HepG2 (cell line): ENCODE measurements around the gene AKT2. TPM values are rescaled to one million over a fixed set of nuclear protein-coding genes. Genes with fewer than 3 reads are reported as not detected.

Source experiments
- ARNT2 ChIP-seq: sonication (generic); formaldehyde crosslinking; IDR thresholded peaks from 2 replicates; pipeline ENCODE4 v1.8.0; 2022; ENCODE audit warnings: mild to moderate bottlenecking, low read depth, missing genetic modification reagents, moderate library complexity
- CEBPG ChIP-seq: IDR thresholded peaks from 2 replicates; pipeline ENCODE4 v1.6.1; 2016
- FOXA3 ChIP-seq: IDR thresholded peaks from 2 replicates; pipeline ENCODE4 v1.6.1; 2016; ENCODE audit warnings: missing genetic modification reagents, missing compliant biosample characterization
- GZF1 ChIP-seq: sonication (generic); formaldehyde crosslinking; IDR thresholded peaks from 2 replicates; pipeline ENCODE4 v1.5.1; 2020; ENCODE audit warnings: mild to moderate bottlenecking, missing genetic modification reagents
- HDAC2 ChIP-seq: sonication (generic); formaldehyde crosslinking; IDR thresholded peaks from 2 replicates; pipeline ENCODE4 v1.4.0; 2020; ENCODE audit warnings: missing genetic modification reagents
- KAT7 ChIP-seq: IDR thresholded peaks from 2 replicates; pipeline ENCODE4 v1.6.1; 2018; ENCODE audit warnings: borderline replicate concordance, missing compliant biosample characterization
- LCORL ChIP-seq, 2 experiments: fragments of 450-650 bp in 1 of 2; sonication (generic) in 1 of 2; formaldehyde crosslinking in 1 of 2; IDR thresholded peaks; 2 replicates each; pipeline versions ENCODE4 v1.5.0 to v1.6.1; 2017 to 2020; ENCODE audit warnings: antibody characterized with exemption in 1 of 2, missing genetic modification reagents in 1 of 2
- MZF1 ChIP-seq: sonication (generic); formaldehyde crosslinking; IDR thresholded peaks from 2 replicates; pipeline ENCODE4 v1.8.1; 2023; ENCODE audit warnings: mild to moderate bottlenecking, missing genetic modification reagents, borderline replicate concordance
- NFIB ChIP-seq: sonication (generic); formaldehyde crosslinking; IDR thresholded peaks from 2 replicates; pipeline ENCODE4 v1.9.0; 2021; ENCODE audit warnings: missing genetic modification reagents, mild to moderate bottlenecking, borderline replicate concordance
- SP1 ChIP-seq, 2 experiments: fragments of 450-650 bp in 1 of 2; sonication (generic) in 1 of 2; formaldehyde crosslinking in 1 of 2; IDR thresholded peaks; 2 replicates each; pipeline versions ENCODE4 v1.4.0 to v1.6.1; 2016 to 2020; ENCODE audit warnings: missing genetic modification reagents in 1 of 2
- TBL1XR1 ChIP-seq: fragments of 150-350 bp; IDR thresholded peaks from 2 replicates; pipeline ENCODE4 v1.6.1; 2014; ENCODE audit warnings: borderline replicate concordance, low read length; ENCODE audit not compliant: partially characterized antibody
- ZEB1 ChIP-seq: IDR thresholded peaks from 2 replicates; pipeline ENCODE4 v1.6.1; 2012; ENCODE audit warnings: mild to moderate bottlenecking, low read depth, inconsistent platforms; ENCODE audit not compliant: insufficient replicate concordance
- ZNF264 ChIP-seq: sonication (generic); formaldehyde crosslinking; IDR thresholded peaks from 2 replicates; pipeline ENCODE4 v1.4.0; 2020; ENCODE audit warnings: missing genetic modification reagents
- ZNF629 ChIP-seq: sonication (generic); formaldehyde crosslinking; conservative IDR thresholded peaks from 2 replicates; pipeline ENCODE4 v1.5.0; 2020; ENCODE audit warnings: missing genetic modification reagents
- ZNF776 ChIP-seq: sonication (generic); formaldehyde crosslinking; IDR thresholded peaks from 2 replicates; pipeline ENCODE4 v1.4.0; 2020; ENCODE audit warnings: mild to moderate bottlenecking, missing genetic modification reagents
- ZNF780A ChIP-seq: sonication (generic); formaldehyde crosslinking; IDR thresholded peaks from 2 replicates; pipeline ENCODE4 v1.8.0; 2022; ENCODE audit warnings: mild to moderate bottlenecking, missing genetic modification reagents, moderate library complexity
- polyA plus RNA-seq, 8 experiments: library from polyadenylated mRNA; depleted of rRNA in 3 of 8; stranded (reverse) in 7 of 8; unstranded in 1 of 8; fragments of >200 nt; fragmentation: Illumina TruSeq in 4 of 8; extraction: Trizol in 4 of 8; gene quantifications; 2 replicates each; pipeline versions ENCODE4 v1.2.1 to v1.2.3, GENCODE V29; 2011 to 2016; ENCODE audit warnings: low read depth in 4 of 8, missing spikeins in 1 of 8, mixed read lengths in 1 of 8; ENCODE audit not compliant: insufficient read depth in 1 of 8
- total RNA-seq, 5 experiments: library from RNA; depleted of rRNA; stranded (reverse); fragments of >200 nt; fragmentation: Illumina TruSeq; extraction: Trizol; gene quantifications; 2 replicates each; pipeline ENCODE4 v1.2.3, GENCODE V29; 2016; ENCODE audit warnings: low read depth in 1 of 5
- TF ChIP-seq, protein P1 (sequence below): sonication (generic); formaldehyde crosslinking; conservative IDR thresholded peaks from 2 replicates; pipeline ENCODE4 v1.4.0; 2020; ENCODE audit warnings: missing genetic modification reagents
- TF ChIP-seq, protein P2 (sequence below): fragments of 450-650 bp; IDR thresholded peaks from 2 replicates; pipeline ENCODE4 v1.6.1; 2016
- TF ChIP-seq, protein P3 (sequence below): sonication (generic); formaldehyde crosslinking; IDR thresholded peaks from 2 replicates; pipeline ENCODE4 v1.5.0; 2020; ENCODE audit warnings: mild to moderate bottlenecking, missing genetic modification reagents, borderline replicate concordance

The AKT2 gene
- total and polyA plus RNA-seq, 2 of the 13 experiments (the other 11 are each of a cell fraction or from before 2014, with no cell fraction given), result 82.1 to 173 TPM

DNA sequence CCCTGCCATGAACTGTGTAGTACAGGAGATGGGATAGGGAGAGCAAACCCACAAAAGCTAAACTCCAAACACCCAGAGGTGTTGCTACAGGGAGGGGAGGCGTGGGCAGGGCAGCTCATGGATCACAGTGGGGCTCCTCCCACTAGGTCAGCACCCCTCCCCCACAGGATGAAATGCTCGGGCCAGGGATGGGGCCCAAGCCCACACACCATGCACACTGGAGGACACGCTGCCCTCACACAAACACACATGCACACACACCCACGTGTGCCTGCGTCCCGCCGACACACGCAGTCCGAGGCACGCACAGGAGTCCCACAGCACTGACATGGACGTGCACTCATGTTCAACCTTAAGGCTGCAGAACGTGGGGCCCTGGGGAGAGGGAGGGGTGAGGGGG is 52.7 kb downstream of the AKT2 start (continued):
- no peak for TF ChIP-seq SP1 (IDR thresholded peaks at IDR 0.05)
- peak; percentile 55; the same call in 1 of the 2 replicates for TF ChIP-seq SP1 (CRISPR knock-in tag; IDR thresholded peaks at IDR 0.05)
- TF ChIP-seq, protein P1, sequence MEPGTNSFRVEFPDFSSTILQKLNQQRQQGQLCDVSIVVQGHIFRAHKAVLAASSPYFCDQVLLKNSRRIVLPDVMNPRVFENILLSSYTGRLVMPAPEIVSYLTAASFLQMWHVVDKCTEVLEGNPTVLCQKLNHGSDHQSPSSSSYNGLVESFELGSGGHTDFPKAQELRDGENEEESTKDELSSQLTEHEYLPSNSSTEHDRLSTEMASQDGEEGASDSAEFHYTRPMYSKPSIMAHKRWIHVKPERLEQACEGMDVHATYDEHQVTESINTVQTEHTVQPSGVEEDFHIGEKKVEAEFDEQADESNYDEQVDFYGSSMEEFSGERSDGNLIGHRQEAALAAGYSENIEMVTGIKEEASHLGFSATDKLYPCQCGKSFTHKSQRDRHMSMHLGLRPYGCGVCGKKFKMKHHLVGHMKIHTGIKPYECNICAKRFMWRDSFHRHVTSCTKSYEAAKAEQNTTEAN (CRISPR knock-in tag), result 0 out of 2 replicates have a peak, but pooled peaks have one; percentile 25
- peak; percentile 21; the same call in 1 of the 2 replicates for TF ChIP-seq HDAC2
- TF ChIP-seq ZNF629, result no peak
- TF ChIP-seq NFIB (CRISPR knock-in tag), result no peak
- TF ChIP-seq GZF1 (CRISPR knock-in tag), result no peak
- TF ChIP-seq ZNF264 (CRISPR knock-in tag), result peak; percentile 27; the same call in 1 of the 2 replicates
- 0 out of 2 replicates have a peak, but pooled peaks have one; percentile 44 for TF ChIP-seq ARNT2 (CRISPR knock-in tag)
- TF ChIP-seq, protein P2, sequence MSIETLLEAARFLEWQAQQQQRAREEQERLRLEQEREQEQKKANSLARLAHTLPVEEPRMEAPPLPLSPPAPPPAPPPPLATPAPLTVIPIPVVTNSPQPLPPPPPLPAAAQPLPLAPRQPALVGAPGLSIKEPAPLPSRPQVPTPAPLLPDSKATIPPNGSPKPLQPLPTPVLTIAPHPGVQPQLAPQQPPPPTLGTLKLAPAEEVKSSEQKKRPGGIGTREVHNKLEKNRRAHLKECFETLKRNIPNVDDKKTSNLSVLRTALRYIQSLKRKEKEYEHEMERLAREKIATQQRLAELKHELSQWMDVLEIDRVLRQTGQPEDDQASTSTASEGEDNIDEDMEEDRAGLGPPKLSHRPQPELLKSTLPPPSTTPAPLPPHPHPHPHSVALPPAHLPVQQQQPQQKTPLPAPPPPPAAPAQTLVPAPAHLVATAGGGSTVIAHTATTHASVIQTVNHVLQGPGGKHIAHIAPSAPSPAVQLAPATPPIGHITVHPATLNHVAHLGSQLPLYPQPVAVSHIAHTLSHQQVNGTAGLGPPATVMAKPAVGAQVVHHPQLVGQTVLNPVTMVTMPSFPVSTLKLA, result 0 out of 2 replicates have a peak, but pooled peaks have one; percentile 3
- TF ChIP-seq LCORL (IDR thresholded peaks at IDR 0.05), result no peak
- 0 out of 2 replicates have a peak, but pooled peaks have one; percentile 18 for TF ChIP-seq LCORL (CRISPR knock-in tag; IDR thresholded peaks at IDR 0.05)
- no peak for TF ChIP-seq ZNF776 (CRISPR knock-in tag)
- TF ChIP-seq ZEB1, result no peak
- no peak for TF ChIP-seq ZNF780A (CRISPR knock-in tag)
- TF ChIP-seq CEBPG (CRISPR knock-in tag), result 0 out of 2 replicates have a peak, but pooled peaks have one; percentile 24
- no peak for TF ChIP-seq MZF1 (CRISPR knock-in tag)
- no peak for TF ChIP-seq KAT7 (CRISPR knock-in tag)
- TF ChIP-seq TBL1XR1, result no peak
- TF ChIP-seq, protein P3, sequence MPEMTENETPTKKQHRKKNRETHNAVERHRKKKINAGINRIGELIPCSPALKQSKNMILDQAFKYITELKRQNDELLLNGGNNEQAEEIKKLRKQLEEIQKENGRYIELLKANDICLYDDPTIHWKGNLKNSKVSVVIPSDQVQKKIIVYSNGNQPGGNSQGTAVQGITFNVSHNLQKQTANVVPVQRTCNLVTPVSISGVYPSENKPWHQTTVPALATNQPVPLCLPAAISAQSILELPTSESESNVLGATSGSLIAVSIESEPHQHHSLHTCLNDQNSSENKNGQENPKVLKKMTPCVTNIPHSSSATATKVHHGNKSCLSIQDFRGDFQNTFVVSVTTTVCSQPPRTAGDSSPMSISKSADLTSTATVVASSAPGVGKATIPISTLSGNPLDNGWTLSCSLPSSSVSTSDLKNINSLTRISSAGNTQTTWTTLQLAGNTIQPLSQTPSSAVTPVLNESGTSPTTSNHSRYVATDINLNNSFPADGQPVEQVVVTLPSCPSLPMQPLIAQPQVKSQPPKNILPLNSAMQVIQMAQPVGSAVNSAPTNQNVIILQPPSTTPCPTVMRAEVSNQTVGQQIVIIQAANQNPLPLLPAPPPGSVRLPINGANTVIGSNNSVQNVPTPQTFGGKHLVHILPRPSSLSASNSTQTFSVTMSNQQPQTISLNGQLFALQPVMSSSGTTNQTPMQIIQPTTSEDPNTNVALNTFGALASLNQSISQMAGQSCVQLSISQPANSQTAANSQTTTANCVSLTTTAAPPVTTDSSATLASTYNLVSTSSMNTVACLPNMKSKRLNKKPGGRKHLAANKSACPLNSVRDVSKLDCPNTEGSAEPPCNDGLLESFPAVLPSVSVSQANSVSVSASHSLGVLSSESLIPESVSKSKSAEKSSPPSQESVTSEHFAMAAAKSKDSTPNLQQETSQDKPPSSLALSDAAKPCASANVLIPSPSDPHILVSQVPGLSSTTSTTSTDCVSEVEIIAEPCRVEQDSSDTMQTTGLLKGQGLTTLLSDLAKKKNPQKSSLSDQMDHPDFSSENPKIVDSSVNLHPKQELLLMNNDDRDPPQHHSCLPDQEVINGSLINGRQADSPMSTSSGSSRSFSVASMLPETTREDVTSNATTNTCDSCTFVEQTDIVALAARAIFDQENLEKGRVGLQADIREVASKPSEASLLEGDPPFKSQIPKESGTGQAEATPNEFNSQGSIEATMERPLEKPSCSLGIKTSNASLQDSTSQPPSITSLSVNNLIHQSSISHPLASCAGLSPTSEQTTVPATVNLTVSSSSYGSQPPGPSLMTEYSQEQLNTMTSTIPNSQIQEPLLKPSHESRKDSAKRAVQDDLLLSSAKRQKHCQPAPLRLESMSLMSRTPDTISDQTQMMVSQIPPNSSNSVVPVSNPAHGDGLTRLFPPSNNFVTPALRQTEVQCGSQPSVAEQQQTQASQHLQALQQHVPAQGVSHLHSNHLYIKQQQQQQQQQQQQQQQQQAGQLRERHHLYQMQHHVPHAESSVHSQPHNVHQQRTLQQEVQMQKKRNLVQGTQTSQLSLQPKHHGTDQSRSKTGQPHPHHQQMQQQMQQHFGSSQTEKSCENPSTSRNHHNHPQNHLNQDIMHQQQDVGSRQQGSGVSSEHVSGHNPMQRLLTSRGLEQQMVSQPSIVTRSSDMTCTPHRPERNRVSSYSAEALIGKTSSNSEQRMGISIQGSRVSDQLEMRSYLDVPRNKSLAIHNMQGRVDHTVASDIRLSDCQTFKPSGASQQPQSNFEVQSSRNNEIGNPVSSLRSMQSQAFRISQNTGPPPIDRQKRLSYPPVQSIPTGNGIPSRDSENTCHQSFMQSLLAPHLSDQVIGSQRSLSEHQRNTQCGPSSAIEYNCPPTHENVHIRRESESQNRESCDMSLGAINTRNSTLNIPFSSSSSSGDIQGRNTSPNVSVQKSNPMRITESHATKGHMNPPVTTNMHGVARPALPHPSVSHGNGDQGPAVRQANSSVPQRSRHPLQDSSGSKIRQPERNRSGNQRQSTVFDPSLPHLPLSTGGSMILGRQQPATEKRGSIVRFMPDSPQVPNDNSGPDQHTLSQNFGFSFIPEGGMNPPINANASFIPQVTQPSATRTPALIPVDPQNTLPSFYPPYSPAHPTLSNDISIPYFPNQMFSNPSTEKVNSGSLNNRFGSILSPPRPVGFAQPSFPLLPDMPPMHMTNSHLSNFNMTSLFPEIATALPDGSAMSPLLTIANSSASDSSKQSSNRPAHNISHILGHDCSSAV, result no peak
- TF ChIP-seq FOXA3 (CRISPR knock-in tag), result no peak
